HG02763 (cell line): ENCODE data around the gene RBP7.

Experiments
- ATAC-seq: cut with Tn5 transposase; IDR thresholded peaks from one replicate; pipeline ENCODE4 v1.9.1; 2021; ENCODE audit warnings: mild to moderate bottlenecking, moderate library complexity; ENCODE audit not compliant: unreplicated experiment

The RBP7 gene

GRCh38 chr1:10064416-10065343 is 67.7 kb downstream of the RBP7 start:
- ATAC-seq: no peak

- no peak for ATAC-seq
Measured at GRCh38 chr1:10065344-10065685, 68.3 kb downstream of the RBP7 start.
